SU-DHL-6 (cell line): ENCODE measurements around the gene IL33.

Experiments used
- EZH2phosphoT487 ChIP-seq: fragments of 200-600 bp; sonication (generic), shearing (Covaris generic); conservative IDR thresholded peaks from 2 replicates; pipeline ENCODE4 v1.6.1; 2018; ENCODE audit warnings: mild to moderate bottlenecking, antibody characterized with exemption, low read length, moderate library complexity, mixed read lengths
- TF ChIP-seq, protein P1 (sequence below): fragments of 200-600 bp; sonication (generic); IDR thresholded peaks from one replicate; pipeline ENCODE4 v1.5.1; 2017; ENCODE audit warnings: antibody characterized with exemption, mild to moderate bottlenecking, low read length, moderate library complexity; ENCODE audit not compliant: insufficient read depth, poor library complexity, severe bottlenecking

DNA sequence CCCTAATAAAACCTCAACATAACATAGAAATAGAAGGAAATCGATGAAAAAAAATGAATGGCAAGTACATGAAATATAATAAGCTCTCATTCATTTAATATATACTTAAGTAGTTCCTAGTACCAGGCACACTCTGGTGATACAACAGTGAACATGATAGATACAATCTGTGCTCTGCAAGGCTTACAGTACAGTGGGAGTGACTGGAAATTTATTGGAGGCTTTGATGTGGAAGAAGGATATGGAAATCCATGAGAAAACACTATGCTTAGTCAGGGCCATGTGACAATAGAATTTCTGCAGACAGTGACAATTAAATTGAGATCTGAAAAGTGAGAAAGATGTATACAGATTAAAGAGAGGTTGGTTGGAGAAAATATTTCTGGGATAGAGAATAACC, 32.0 kb upstream of the IL33 start:
- TF ChIP-seq, protein P1, sequence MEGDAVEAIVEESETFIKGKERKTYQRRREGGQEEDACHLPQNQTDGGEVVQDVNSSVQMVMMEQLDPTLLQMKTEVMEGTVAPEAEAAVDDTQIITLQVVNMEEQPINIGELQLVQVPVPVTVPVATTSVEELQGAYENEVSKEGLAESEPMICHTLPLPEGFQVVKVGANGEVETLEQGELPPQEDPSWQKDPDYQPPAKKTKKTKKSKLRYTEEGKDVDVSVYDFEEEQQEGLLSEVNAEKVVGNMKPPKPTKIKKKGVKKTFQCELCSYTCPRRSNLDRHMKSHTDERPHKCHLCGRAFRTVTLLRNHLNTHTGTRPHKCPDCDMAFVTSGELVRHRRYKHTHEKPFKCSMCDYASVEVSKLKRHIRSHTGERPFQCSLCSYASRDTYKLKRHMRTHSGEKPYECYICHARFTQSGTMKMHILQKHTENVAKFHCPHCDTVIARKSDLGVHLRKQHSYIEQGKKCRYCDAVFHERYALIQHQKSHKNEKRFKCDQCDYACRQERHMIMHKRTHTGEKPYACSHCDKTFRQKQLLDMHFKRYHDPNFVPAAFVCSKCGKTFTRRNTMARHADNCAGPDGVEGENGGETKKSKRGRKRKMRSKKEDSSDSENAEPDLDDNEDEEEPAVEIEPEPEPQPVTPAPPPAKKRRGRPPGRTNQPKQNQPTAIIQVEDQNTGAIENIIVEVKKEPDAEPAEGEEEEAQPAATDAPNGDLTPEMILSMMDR: no peak
- TF ChIP-seq EZH2phosphoT487: no peak
